OCI-LY1 (cell line): ENCODE results near the gene MNAT1.

ENCODE experiments used
- CTCF ChIP-seq: fragments of 200-600 bp; sonication (generic), shearing (Covaris generic); IDR thresholded peaks from 2 replicates; pipeline ENCODE4 v1.5.1; 2017; ENCODE audit warnings: mild to moderate bottlenecking, antibody characterized with exemption, low read length, moderate library complexity, mixed read lengths
- EZH2 ChIP-seq: fragments of 200-600 bp; sonication (generic), shearing (Covaris generic); IDR thresholded peaks from 2 replicates; pipeline ENCODE4 v1.8.0; 2017; ENCODE audit warnings: borderline replicate concordance, mixed run types, mild to moderate bottlenecking, antibody characterized with exemption, low read length, moderate library complexity, mixed read lengths

GRCh38 chr14:60839657-60840056 is 105.1 kb downstream of the MNAT1 start:
- TF ChIP-seq CTCF (no peak), EZH2 (no peak)
